CD4-positive, alpha-beta T cell treated with Interleukin-17A for 4 hours (primary cell): ENCODE measurements around the gene THADA.

Source experiments
- DNase-seq: peaks from one replicate; pipeline ENCODE4 v3.0.0-alpha.2; 2020; ENCODE audit warnings: mixed read lengths

The THADA gene

DNA sequence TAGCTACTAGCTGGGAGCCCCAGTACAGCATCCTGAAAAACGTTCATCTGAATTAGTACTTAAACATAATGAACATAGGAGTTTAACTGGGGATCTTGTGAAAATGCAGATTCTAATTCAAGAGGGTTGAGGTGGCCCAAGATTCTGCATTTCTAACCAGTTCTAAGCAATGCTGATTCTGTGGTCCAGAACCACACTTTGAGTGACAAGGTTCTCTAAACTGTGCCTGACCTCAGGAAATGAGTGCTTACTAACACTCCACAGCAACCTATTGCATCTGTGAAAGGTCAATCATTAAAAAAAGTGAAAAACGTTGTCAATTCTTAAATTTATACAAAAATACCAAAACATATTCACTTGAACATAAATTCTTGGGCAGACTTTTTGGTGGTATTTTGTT is 212.3 kb downstream of the THADA start:
- DNase-seq = no peak

DNA sequence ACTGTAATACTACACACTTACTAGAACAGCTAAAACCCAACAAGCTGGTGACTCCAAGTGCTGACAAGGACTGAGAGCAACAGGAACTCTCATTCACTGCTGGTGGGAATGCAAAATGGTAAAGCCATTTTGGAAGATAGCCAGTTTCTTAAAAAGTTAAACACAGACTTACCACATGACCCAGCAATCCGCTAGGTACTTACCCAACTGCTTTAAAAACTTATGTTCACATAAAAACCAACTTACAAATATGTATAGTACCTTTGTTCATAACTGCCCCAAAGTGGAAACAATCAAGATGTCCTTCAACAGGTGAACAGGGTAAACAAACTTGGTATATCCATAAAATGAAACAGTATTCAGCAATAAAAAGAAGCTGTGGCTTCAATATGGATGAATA is 216.3 kb downstream of the THADA start:
- DNase-seq = no peak

DNA sequence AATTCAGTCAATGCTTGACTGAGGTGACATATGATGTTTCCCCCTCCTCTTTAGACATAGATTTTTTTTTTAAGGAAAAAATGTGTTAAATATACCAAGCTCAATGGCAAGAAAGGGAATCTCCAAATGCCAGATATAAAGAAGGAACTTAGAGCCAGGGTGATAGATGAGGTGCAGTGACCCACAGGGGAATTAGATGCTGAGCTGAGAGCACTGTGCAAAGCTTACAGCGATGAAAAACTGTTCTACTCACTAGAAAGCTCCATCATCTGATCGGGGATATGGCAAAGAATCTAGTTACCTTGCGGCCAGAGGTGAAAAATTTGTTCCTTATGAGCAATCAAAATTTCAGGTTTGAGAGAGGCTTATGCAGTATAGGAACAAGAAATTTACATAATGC is 218.5 kb downstream of the THADA start:
- DNase-seq = no peak

DNA sequence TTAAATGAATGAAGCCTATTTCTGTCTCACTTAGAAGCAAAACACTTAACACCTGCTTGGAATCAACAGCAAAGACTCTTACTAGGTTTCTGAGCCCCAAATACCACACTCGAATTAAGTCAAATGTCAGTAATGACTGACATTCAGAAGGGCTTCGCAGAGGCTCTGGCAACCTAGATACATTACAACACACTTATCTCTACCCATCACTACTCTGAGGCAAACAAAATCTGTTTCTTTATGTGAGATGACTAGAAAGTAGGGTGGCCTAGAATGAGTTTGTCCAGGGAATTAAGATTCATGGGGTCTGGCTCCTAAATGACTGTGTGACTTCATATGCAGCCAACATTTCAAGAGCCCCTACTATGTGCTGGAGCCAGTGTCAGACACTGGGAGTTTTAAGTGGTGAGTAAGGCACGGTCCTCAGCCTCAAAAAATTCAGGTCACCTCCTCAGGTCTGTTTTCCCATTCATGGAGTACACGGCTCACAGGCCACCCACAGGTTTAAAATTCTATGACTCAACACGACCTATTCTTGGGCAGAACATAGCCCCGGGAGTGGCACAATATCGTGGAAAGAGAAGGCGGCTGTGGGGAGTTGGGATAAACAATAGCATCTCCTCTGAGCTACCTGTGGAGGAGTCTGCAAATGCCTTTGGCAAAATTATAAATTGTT is 219.2 kb downstream of the THADA start:
- DNase-seq = no peak

DNA sequence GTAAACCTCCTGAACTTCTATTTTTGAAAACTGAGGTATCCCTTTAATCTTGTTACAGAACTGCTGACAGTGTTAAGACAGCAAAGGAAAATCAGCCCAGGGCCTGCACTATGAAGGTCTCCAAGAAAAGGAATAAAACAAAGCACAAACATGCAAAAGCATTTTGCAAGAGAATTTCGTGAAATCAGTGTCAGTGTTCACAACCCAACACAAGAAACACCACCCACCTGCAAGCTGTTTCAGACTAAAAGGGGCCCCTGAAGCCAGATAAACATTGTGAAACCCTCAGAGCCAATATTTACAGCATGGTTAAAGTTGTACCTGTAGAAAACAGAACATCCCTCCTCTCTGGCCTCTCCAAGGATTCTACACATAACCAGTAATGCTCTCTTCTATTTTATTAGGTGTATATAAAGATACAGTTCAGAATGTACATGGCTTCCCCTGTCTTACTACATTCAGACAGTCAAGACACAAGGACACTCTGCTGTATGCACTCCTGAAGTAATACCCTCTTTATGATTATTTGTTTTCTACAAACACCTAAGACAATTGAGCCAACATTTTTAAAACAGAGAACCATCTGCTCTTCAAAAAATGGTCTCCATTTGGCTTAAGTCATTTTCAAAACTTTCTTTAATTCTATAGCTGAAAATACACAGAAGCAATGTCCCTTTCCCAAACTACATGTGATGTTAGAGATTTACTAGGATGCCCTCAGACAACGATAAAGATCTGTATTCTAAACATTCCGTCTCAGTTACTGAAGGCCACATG is 219.9 kb downstream of the THADA start:
- DNase-seq = no peak

DNA sequence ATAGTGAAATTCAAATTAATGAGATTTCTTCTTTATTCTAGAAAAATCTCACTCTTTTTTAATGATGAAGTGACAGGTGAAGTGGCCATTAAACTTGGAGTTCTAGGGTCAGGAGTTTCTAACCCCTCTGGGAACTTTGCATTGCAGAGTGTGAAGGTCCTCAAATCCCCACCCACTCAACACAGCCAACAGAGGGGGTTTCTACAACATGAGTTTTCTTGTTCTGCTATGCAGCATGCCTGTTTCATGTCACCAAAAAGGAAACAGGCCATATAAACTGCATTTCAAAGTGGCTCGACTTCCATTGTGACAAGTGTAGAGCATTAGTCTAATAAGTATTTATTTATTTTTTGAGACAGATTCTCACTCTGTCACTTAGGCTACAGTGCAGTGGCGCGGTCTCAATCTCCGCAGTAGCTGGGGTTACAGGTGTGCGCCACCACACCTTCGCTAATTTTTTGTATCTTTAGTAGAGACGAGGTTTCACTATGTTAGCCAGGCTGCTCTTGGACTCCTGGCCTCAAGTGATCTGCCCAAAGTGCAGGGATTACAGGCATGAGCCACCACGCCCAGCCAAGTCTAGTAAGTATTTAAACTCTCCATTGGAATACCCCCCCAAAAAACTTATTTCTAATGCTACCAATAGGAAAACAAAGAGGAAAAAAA is 223.3 kb downstream of the THADA start:
- no peak for DNase-seq

DNA sequence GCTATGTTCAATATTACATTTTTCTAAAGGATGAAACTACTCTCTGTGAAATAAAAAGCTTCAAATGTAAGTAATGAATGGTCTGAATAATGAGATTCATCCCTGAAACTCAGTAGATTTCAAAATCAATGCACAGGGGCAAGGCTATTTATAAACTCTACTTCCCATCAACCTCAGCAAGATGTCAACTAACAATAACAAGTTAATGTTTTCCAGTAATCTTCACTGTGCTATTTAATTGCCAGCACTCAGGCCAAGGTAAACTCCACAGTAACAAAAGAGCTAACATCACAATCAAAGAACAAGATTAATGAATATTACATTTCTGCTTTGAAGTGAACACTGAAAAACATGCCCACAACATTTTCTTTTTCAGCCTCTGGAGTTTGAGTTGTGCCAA is 225.1 kb downstream of the THADA start:
- DNase-seq = no peak

DNA sequence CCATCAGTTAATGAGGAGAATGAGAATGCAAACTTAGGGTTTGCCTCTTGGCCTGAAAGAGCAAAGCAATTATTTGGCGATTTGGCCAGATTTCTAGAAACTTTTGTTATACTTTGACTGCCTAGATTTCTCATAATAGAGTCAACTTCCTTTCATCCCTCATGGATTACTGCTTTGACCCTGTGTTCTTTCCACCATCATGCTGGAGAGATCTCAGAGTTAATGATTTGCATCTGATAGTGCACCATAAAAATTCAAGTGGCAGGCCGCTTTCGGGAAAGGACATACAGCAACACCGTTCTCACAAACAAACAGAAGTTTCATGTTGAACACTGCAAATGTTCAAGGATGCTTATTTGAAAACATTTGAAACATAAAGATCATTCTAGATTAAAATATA is 225.7 kb downstream of the THADA start:
- no peak for DNase-seq

DNA sequence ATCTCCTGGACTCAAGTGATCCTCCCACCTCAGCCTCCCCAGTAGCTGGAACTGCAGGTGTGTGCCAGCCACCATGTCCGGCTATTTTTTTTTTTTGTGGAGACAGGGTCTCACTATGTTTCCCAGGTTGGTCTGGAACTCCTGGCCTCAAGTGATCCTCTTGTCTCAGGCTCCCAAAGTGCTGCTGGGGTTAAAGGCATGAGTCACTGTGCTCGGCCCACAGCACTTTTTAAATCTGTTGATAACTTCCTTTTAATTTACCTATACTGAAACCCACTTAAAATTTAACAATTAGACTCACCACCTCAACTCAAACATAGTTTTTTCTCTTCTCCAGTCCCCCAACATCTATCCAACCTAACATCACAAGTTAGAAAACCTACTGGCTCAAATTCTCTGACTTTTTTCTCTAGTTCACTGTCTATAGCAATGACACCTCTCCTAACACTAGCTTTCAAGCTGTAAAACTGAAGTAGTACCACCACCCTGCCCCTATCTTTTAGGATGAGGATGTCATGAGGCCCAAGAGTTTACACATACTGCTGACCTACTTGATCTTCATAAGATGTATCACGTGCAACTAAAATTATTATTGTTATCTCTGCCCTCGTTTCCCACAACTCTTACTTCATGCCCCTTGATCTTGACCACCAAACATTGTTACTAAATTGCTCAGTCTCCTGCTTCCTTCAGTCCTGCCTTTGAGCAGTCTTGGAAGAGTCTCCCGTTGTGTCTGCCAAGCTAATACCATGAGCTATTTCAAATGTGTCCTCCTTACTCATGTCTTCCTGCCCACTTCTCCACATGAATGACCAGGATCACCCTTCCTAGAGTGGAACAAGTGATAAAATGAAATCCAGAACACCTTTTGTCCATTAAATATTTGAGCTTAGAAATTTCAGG is 227.1 kb downstream of the THADA start:
- DNase-seq = no peak

DNA sequence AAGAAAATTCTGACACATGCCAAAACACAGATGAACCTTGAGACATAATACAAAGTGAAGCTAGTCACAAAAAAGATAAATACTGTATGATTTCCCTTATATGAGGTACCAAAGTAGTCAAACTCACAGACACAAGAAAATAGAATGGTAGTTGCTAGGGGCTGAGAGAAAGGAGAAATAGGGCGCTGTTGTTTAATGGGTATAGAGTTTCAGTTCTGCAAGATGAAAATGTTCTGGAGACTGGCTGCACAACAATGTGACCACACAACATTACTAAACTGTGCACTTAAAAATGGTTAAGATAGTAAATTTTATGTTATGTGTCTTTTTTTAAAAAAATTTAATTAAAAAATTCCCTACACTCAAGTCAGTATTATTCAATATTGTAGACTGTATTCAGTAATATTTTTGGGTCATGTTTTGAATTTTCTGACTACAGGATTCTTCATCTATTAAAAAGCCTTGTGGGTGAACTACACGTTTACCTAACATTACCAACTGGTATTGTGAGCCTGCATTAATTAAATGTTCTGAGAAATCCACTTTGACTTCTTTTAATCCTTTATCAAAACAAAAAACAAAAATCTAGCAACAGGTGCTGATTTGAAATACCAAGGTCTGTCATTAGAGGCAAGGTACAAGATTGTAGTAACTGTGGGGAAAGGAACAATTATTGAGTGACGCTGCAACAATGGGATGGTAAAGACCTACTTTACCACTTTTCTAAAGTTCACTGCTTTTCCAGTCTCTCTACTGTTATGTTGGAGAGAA is 228.6 kb downstream of the THADA start:
- DNase-seq = no peak

DNA sequence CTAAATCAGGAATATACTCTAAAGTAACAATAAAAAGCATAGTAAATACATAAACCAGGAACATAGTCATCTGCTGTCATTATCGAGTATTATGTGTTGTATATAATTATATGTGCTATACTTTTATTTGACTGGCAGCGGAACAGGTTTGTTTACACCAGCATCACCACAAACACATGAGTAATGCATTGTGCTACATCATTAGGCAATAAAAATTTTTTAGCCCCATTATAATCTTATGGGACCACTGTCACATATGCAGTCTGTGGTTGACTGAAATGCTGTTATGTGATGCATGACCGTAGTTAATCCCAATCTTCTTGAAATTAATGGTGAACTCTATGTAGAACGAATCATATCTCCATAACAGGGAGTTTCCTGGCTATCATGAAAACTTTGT is 232.7 kb downstream of the THADA start:
- DNase-seq = no peak

DNA sequence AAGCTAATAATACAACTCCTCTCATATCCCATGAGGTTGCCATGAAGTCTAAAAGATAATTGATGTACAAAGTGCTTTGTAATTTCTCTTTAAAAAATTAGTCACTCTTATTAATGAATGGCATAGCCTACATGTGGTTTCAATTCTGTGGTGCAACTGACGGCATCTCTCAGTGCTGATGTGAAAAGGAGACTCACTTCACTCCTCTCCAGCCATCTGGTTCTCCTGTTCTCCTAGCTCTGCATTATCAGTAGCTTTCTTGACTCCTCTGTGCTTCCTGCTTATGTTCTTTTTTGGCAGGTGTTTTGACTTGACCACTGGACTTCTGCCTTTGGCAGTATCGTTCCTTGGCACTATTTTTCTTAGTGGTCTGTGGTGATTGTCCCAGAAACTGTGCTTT is 234.6 kb downstream of the THADA start:
- no peak for DNase-seq

DNA sequence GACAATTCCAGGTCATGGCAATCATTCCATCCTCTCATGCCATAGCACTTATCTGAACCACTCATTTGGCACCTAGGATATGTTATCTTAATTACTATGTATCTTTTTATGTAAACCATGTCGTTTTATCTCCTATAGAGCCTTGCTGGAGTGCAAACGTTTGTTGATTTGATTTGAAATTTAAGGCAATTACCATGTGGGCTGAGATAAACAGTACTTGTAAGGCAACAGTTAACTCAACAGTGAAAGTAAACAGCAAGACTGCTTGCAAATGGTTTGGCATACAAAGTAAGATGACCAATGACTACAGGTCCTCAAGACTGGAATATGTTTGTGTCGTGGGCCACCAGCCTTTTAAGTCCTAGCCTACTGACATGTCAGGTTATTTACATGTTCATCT is 235.7 kb downstream of the THADA start:
- DNase-seq = no peak

DNA sequence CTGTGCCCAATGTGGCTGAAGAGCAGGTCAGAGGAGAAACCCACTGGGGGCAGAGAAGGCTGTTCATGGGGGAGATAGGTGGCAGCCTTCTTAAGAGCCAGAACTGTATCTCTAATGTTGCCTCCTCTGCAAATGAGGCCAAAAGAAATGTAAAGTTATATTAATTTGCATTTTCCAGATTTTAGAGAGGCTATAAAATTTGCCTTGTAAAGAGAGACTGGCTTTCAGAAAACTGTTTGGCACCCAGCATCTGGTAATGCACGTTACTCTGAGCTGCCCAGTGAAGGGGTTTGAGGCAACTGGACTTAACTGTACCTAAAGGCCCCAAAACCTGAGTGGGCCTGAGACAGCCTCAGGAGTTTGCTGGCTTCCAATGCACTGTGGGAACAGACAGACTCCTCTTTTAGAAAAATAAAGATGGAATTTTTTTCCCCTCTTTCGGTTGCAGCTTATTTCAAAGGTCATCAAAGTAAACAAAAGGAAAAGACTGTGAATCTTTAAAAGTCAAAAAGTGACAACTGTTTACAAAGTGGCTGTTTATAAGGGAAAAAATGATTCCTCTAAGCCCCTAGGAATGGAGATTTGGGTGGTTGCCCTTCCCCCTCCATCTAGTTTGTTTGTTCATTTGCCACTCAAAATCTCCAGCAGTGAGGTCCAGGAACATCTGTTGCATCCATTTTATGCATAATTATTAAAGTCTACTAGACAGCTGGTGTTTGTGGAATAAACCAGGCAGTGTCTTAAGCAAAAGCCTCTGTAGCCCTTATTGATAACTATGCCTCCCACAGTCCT is 237.2 kb downstream of the THADA start:
- DNase-seq = no peak

DNA sequence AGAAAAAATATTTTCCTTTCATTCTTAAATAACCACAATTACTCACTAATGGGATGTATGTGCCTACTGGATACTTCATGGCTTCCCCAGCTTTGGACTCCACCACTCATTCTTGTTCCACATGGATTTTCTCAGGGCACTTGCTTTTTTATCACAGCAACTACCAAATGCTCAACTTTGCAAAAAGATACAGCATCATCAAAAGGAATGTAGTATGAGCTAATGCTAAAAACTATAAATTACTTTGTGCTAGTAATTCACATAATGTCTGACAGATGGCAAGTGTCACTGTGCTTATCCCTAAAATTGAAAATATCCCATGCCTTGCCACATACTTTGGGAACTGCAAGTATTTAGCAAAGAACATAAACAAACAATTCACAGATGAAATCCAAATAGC is 239.1 kb downstream of the THADA start:
- DNase-seq = no peak

DNA sequence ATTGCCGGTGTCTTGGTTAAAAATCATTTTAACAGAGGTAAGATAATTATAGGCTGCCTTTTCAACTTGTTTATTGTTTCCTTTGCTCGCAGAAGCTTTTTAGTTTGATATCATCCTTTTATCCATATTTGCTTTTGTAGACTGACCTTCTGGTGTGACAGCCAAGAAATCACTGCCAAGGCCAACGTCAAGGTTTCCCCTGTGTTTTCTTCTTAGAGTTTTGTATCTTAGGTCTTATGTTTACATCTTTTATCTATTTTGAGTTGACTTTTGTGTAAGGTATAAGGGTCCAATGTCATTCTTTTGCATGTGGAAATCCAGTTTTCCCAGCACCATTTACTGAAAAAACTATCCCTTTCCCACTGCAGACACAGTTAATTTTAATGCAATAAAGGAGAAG is 240.4 kb downstream of the THADA start:
- no peak for DNase-seq

DNA sequence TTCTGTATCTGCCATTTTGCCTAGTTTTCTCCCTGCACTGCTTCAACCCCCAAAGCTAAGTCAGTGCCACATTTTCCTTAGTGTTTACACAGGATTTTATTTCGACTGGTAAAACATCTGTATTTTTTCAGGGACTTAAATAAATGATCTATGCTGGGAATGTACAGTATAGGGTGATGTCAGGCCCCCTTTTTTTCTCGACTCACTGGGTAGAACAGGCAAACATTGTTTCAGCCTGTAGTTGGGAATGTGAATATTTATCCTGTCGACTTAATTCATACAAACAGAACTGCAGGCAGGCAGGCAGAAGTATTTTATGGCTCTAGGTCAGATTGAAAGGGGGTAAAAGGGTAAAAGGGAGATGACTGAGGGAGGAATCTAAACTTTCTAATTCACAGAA is 245.9 kb downstream of the THADA start:
- DNase-seq = no peak

DNA sequence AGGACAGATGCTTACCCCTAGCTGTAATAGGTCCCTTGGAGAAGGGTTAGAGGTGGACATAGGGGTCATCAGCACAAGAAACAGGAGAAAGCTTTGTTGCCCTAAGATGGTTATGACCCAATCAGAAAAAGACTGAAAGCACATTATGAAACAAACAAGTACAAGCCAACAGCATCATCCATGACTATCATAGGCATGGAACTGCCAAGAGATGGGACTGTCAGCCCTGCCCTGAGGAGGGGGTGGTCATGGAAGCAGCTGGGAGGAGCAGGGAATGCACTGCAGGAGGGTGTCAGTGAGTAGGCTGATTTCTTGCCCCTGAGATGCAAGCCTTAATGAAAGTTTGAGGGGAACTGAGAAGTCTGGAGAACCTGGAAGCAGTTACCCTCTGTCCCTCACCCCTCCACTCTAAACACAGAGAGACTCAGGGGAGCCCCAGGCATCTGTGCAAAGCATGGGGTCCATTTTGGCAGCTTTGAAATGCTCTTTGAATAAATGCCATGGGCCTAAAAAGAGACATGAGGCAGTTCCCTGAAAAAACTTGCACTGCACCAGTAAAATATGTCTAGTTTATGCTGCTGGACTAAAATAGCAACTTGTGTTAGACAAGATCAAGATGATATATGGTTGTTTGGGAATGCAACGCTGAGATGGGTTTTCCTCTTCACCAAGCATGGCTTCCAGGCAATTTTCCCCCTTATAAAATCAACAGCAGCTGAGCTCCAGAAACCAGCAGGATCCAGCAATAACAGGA is 246.8 kb downstream of the THADA start:
- no peak for DNase-seq

DNA sequence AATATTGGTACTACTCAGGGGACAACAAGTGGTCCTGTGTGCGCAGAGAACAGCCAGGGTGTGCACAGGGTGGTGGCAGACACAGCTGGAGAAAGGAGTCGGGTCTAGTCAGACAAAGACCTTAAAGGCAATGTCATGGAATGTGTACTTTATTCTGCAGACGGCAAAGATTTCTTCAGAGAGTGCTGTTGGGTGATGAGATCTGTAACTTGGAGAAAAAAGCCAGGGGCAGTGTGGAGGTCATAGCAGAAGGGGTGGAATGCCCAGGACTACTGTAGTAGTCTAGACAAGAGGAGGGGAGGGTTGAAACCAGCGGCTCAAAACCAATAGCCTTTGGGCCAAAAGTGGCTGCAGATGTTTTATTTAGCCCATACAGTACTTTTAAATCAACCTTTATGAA is 248.1 kb downstream of the THADA start:
- no peak for DNase-seq
